Liver (tissue), 3 donors: ENCODE data around the gene DOCK2.
"Not testable (repeated sequence)": the region's sequence is repeated elsewhere in the genome, so short reads cannot be mapped to it uniquely, and the experiment has no call there.

Experiments used
- ATF3 ChIP-seq: IDR thresholded peaks from 2 replicates; pipeline ENCODE4 v1.6.1; 2016; ENCODE audit warnings: antibody characterized with exemption
- CTCF ChIP-seq: fragments of 150-350 bp; IDR thresholded peaks from 2 replicates; pipeline ENCODE4 v1.5.1; 2017; ENCODE audit warnings: improper control_type of control experiment, low read depth, low read length; ENCODE audit not compliant: missing input control
- EGR1 ChIP-seq, 2 donors: IDR thresholded peaks; 2 replicates each; pipeline ENCODE4 v1.6.1; 2016 to 2018; ENCODE audit warnings: antibody characterized with exemption in 2 of 2, low read depth in 2 of 2
- GABPA ChIP-seq, 2 donors: IDR thresholded peaks in 1 of 2; conservative IDR thresholded peaks in 1 of 2; 2 replicates each; pipeline ENCODE4 v1.6.1; 2016; ENCODE audit warnings: antibody characterized with exemption in 2 of 2, mild to moderate bottlenecking in 1 of 2, moderate library complexity in 1 of 2
- HNF4G ChIP-seq: IDR thresholded peaks from 2 replicates; pipeline ENCODE4 v1.6.1; 2016; ENCODE audit warnings: antibody characterized with exemption
- JUND ChIP-seq, 2 donors: IDR thresholded peaks; 2 replicates each; pipeline ENCODE4 v1.6.1; 2016; ENCODE audit warnings: antibody characterized with exemption in 2 of 2
- MAX ChIP-seq: IDR thresholded peaks from 2 replicates; pipeline ENCODE4 v1.6.1; 2016; ENCODE audit warnings: antibody characterized with exemption
- NR2F2 ChIP-seq: IDR thresholded peaks from 2 replicates; pipeline ENCODE4 v1.6.1; 2016; ENCODE audit warnings: antibody characterized with exemption
- RAD21 ChIP-seq, 2 donors: IDR thresholded peaks; 2 replicates each; pipeline ENCODE4 v1.6.1; 2016; ENCODE audit warnings: antibody characterized with exemption in 2 of 2, mild to moderate bottlenecking in 2 of 2
- REST ChIP-seq: IDR thresholded peaks from 2 replicates; pipeline ENCODE4 v1.6.1; 2016; ENCODE audit warnings: antibody characterized with exemption, mild to moderate bottlenecking
- SP1 ChIP-seq: IDR thresholded peaks from 2 replicates; pipeline ENCODE4 v1.6.1; 2018; ENCODE audit warnings: antibody characterized with exemption, mild to moderate bottlenecking
- TAF1 ChIP-seq: conservative IDR thresholded peaks from 2 replicates; pipeline ENCODE4 v1.6.1; 2016; ENCODE audit warnings: antibody characterized with exemption, mild to moderate bottlenecking
- donor health status: healthy.
- donor health status: healthy.

- not testable (repeated sequence) for TF ChIP-seq CTCF; GABPA (IDR thresholded peaks at IDR 0.05 in 1 of 2, conservative IDR thresholded peaks at IDR 0.05 in 1 of 2); TAF1; ATF3; SP1; REST; EGR1 (IDR thresholded peaks at IDR 0.05; ENCODE audit: low read depth in 2 of 2); RAD21 (IDR thresholded peaks at IDR 0.05); MAX; JUND (IDR thresholded peaks at IDR 0.05); NR2F2; HNF4G
Observed at GRCh38 chr5:169833681-169834292, 196.7 kb downstream of the DOCK2 start.
